ENCODE data around the gene AACS.

GRCh38 chr12:125050868-125051267 is 14.4 kb upstream of the AACS start:
- TF ChIP-seq, protein P1, sequence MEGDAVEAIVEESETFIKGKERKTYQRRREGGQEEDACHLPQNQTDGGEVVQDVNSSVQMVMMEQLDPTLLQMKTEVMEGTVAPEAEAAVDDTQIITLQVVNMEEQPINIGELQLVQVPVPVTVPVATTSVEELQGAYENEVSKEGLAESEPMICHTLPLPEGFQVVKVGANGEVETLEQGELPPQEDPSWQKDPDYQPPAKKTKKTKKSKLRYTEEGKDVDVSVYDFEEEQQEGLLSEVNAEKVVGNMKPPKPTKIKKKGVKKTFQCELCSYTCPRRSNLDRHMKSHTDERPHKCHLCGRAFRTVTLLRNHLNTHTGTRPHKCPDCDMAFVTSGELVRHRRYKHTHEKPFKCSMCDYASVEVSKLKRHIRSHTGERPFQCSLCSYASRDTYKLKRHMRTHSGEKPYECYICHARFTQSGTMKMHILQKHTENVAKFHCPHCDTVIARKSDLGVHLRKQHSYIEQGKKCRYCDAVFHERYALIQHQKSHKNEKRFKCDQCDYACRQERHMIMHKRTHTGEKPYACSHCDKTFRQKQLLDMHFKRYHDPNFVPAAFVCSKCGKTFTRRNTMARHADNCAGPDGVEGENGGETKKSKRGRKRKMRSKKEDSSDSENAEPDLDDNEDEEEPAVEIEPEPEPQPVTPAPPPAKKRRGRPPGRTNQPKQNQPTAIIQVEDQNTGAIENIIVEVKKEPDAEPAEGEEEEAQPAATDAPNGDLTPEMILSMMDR (conservative IDR thresholded peaks at IDR 0.05; ENCODE audit: low read depth, low read length), result no peak
- no peak for TF ChIP-seq RAD21 (IDR thresholded peaks at IDR 0.05; ENCODE audit: low read length)
- TF ChIP-seq NFE2L2 (IDR thresholded peaks at IDR 0.05; ENCODE audit: low read depth, low read length), result no peak
- no peak for TF ChIP-seq MAZ (IDR thresholded peaks at IDR 0.05; ENCODE audit: borderline replicate concordance, low read depth, low read length)
- TF ChIP-seq SMC3 (IDR thresholded peaks at IDR 0.05; ENCODE audit: low read depth, low read length), result no peak
- TF ChIP-seq POLR2A (IDR thresholded peaks at IDR 0.05; ENCODE audit: low read depth, low read length), result no peak
- TF ChIP-seq RFX5 (IDR thresholded peaks at IDR 0.05; ENCODE audit: low read depth, low read length), result no peak
- TF ChIP-seq RCOR1 (IDR thresholded peaks at IDR 0.05; ENCODE audit: insufficient replicate concordance, low read length), result no peak
- no peak for TF ChIP-seq ELK1 (IDR thresholded peaks at IDR 0.05; ENCODE audit: borderline replicate concordance, low read depth, low read length)
- TF ChIP-seq BHLHE40 (IDR thresholded peaks at IDR 0.05; ENCODE audit: low read depth, low read length), result no peak
- TF ChIP-seq USF2 (IDR thresholded peaks at IDR 0.05; ENCODE audit: low read depth, low read length), result no peak
- no peak for TF ChIP-seq FOS (IDR thresholded peaks at IDR 0.05; ENCODE audit: low read depth, low read length)
